Putamen (tissue), 1 donor: ENCODE results near the gene TIE1.

ENCODE experiments used
- DNase-seq: peaks from one replicate; pipeline ENCODE4 v3.0.0-alpha.2; 2016; ENCODE audit warnings: low spot score

TIE1 gene

DNA sequence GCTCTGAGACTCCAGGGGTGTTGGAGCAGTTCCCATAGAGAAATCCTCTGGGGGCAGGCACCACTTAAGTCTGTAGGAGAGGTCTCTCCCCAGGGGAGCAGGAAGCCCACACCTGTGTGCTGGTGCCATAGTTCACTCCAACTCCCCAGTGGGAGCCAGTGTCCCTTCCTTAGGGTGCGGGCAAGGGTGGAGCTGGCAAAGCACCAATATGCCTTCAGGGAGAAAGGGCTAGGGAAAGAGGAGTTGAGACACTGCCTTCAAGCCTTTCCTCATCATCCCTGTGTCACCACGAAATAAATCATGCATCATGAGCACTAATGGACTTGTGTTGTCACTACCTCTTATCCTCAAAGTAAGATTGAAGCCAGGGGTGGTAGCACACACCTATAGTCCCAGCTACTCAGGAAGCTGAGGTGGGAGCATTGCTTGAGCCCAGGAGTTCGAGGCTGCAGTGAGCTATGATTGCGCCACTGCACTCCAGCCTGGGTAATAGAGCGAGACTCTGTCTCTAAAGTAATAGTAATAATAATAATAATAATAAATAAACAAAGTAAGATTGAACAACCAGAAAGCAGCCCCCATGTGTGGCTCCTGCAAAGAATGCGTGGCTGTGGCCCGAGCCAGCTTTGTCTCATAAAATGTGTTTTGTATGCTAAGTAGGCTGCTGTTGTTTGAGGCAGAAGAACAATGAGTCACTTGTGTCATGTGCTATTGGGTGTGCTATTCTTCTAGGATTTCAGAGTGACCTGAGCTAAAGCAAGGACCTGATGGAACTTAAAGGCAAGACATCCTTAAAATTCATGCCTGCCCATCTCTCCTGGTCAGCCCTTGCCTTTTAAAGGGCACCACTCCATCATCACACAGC lies 6.7 kb upstream of the TIE1 start:
- DNase-seq, result peak; percentile 92

DNA sequence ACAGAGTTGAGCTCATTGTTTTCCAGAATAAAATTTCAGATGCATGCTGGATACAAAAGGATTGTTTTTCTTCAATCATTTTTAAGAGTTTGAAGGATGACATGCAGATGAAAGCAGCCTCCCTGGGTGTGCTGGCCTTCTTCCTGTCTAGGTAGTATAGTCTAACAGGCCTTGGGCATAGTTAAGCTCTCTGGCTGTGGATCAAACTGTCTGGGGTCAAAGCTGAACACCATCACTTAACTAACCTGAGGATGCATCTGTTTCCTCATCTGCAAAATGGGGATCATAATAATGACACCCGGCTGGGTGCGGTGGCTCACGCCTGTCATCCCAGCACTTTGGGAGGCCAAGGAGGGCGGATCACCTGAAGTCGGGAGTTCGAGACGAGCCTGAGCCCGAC lies 6.0 kb upstream of the TIE1 start:
- no peak for DNase-seq

DNA sequence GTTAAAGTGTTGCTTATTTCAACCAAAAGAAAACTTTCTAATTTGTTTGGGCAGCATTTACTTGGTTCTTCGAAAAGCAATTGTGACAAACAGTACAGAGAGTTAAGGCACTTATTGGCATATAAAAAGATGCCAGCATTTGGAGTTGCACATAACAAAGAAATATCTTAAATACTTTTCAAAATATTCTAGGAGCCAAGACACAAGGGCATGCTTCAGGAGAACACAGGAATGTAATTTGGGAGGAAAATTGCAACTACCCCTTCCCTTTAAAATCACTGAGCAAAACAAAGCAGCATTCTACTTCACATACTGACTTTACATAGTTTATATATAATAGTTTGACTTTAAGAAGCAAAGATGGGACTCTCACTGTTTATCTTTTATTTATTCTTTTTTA lies 4.6 kb upstream of the TIE1 start:
- DNase-seq, result no peak

DNA sequence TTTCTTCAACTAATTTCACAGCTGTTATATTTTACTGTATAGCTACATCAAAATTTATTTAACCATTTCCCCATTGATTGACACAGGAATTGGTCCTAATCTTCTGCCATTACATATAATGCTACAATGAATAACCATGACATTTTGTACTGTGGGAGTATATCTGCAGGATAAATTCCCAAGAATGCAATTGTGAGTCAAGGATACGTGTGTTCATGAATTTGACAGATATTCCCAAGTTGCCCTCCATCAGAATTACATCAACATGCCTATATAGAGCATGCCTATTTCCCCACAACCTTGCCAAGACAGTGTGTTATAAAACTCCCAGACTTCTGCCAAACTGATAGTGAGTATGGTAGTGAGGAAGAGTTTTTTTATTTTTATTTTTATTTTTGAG lies 2.7 kb upstream of the TIE1 start:
- no peak for DNase-seq

DNA sequence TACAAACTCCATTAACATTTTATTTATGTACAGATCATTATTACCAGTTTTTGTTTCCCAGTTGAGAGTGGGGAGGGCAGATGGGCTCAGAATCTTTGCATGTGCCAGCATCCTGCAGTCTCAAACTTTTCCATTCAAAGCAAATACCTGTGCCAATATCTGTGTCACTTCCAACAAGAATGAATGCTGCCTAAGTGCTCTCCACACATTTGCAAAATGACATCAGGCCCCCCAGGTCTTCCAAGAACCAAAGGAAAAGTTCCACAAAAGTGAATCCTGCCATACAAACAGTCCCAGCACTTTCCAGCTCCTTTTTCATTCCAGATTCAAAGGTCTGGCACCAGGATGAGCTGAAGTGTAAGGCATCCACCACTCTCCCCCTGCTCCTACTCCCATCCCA lies 1.7 kb upstream of the TIE1 start:
- DNase-seq, result no peak

DNA sequence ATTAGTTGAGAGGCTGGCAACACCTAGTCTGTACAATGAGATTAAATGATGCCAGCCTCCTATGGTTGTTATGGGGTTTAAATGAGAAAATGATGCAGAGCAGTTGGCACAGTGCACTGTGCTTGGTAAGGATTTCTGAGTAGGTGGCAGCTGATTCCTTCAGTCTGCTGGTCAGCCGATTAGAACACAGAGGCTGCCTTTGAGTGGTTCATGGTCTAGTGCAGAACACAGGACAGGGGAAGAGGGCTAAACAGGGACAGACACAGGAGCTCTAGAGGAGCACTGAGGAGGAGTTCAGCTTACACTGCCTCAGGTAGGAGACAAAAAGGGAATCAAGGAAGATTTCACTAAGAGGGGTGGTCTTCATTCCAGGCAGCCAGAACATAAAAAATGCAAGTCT lies 1.4 kb downstream of the TIE1 start:
- no peak for DNase-seq

DNA sequence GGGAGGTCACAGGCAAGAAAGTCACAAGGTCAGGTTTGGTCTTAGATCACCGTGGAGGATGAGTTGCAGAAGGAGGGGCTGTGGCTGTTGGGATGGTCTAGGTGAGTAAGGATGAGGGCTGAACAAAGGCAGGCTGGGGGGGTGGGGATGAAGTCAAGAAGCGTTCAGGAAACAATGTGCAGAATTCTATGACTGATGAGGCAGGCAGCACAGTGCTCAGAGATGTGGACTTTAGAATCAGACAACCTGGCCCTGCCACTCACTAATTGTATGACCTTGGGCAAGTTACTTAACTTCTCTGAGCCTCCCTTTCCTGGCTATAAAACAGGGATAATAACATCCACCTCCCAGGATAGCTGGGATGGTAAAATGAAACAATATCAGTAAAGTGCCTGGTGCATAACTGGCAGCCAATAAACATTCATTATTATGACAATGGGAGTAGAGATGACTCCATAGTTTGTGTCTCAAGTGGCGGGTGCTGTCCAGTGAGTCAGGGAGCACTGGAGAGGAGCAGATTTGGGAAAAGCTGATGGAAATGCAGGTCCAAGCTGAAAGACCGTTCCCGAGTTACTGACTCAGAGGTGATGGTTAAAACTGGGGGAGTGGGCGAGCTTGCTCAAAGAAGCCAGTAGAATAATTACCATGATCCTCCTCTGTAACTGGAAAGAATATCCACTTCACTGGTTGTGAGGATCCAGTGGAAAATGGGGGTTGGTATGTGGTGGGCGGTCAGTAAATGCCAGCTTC lies 2.1 kb downstream of the TIE1 start:
- DNase-seq, result no peak

DNA sequence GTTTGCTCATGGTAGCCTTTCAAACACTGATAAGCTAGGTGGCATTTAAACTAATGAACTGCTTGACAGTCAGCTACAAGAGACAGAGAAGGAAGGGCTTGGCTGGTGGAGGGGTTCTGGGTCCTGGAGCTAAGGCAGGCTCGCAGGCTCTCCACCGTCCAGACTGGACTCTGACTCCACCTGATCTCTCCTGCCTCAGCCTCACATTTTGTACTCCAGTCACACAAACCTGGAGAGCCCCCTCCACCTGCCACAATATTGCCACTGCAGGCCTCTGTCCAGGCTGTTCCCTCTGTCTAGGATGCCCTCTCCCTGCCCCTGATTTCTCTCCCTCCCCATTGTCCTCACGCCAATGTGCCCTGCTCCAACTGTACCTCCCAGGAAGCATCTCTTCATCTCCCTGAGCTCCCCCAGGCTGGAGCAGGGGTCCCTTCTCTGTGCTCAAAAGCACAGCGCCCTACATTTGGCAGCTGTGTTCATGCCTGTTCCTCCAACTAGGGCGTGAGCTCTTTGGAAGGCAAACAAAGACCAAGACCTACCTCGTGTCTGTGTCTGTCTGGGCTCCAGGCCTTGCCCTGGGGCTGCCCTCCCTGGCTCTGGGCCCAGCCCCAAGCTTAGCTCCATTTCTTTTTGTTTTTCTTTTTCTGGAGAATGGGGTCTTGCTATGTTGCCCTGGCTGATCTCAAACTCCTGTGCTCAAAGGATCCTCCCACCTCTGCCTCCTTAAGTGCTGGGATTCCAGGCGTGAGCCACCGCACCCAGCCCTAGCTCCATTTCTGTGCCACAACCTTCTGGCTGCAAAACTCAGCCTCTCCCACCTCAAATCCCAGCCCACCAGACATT lies 2.9 kb downstream of the TIE1 start:
- no peak for DNase-seq

DNA sequence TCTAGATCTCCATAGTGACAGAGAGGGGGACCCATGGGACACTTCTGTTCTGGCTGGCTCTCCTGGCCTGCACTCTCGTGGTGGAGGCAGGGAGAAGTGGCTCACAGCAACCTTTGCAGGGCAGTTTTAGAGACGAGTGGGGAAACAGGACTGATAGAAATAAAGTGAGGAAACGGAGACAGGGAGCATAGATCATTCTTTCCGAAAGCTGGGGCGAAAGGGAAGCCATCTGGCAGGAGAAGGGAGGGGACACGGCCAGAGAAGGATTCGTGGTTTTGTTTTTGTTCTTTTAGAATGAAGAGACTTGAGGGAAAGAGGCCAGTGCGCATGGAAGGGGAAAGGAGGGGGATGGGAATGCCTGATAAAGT lies 3.5 kb downstream of the TIE1 start:
- no peak for DNase-seq

DNA sequence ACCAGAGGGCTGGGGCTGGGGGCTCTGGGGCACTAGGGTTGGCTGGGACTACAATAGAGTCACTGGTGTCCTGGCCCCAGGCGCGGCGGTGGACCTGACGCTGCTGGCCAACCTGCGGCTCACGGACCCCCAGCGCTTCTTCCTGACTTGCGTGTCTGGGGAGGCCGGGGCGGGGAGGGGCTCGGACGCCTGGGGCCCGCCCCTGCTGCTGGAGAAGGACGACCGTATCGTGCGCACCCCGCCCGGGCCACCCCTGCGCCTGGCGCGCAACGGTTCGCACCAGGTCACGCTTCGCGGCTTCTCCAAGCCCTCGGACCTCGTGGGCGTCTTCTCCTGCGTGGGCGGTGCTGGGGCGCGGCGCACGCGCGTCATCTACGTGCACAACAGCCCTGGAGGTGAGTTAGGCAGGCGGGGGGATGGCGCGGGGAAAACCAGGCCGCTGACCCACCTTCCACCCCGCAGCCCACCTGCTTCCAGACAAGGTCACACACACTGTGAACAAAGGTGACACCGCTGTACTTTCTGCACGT lies 4.1 kb downstream of the TIE1 start:
- DNase-seq, result no peak

DNA sequence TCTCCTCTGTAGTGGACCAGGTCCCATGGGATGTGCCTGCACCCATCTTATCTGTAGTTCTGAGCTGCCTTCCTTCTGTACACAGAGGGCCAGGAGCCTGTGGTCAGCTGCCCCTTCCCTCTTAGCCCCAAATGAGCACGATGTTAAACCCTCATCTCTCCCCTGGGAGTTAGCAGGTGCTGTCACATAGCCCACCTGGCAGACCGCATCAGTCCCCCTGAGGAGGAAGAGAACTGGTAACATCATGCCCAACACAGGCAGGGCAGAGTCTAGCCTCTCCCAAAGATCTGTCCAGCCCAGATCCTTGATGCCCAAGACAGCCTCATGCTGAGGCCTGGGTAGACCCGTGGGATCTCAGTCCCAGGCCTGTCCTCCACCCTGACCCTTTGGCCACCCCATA lies 4.7 kb downstream of the TIE1 start:
- DNase-seq, result no peak

DNA sequence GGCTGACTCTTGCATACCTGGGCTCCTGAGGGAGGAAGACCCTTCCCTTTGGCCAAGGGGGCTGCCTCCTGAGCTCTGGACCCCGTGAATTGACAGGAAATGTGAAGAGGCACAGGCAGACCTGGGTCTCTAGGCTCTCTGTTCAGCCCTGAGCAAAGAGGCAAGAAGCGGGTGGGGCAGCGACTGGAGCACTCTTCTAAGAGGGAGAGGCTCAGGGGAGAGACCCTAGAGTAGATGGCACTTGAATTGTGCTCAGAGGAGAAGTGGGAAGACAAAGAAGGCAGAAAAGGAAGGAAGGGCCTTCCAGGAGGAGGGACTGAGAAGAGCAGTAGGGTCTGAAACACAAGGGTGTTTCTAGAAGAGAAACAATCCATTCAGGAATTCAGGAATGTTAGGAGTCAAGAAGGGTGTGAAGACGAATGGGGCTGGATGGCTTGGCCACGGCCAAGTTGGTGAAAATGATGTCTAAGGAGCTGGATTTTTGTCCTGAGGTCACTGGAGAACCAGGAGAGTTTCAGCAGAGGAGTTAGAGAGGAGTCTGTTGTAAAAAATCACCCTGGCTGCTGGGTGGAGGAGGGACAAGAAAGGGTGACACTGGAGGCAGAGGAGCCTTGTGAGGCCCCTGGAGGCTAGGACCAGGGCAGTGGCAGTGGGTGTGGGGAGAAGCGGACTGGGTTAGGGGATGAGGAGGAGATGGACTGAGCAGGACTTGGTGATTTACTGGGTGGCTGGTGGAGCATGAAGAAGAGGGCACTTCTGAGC lies 5.3 kb downstream of the TIE1 start:
- no peak for DNase-seq

DNA sequence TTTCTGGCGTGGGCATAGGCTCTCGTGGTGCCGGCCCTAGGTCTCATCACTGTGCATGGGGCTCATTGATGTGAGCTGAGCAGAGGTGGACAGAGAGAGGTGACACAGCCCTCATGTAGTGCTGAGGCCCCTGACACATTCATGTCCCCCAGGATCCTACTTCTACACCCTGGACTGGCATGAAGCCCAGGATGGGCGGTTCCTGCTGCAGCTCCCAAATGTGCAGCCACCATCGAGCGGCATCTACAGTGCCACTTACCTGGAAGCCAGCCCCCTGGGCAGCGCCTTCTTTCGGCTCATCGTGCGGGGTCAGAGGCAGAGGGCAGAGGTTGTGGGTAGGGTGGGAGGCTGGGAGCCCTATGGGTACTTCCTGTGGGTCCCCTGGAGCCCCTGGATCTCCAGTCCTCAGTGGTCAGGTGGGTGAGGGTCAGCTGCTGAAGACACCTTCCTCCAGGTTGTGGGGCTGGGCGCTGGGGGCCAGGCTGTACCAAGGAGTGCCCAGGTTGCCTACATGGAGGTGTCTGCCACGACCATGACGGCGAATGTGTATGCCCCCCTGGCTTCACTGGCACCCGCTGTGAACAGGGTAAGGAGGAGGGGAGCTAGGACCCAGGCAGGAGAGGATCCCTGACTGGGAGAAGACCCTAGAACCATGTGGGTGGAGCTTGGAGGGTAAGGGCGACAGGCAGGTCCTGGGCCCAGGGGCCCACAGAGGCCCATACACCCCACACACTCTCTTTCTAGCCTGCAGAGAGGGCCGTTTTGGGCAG lies 6.1 kb downstream of the TIE1 start:
- no peak for DNase-seq

DNA sequence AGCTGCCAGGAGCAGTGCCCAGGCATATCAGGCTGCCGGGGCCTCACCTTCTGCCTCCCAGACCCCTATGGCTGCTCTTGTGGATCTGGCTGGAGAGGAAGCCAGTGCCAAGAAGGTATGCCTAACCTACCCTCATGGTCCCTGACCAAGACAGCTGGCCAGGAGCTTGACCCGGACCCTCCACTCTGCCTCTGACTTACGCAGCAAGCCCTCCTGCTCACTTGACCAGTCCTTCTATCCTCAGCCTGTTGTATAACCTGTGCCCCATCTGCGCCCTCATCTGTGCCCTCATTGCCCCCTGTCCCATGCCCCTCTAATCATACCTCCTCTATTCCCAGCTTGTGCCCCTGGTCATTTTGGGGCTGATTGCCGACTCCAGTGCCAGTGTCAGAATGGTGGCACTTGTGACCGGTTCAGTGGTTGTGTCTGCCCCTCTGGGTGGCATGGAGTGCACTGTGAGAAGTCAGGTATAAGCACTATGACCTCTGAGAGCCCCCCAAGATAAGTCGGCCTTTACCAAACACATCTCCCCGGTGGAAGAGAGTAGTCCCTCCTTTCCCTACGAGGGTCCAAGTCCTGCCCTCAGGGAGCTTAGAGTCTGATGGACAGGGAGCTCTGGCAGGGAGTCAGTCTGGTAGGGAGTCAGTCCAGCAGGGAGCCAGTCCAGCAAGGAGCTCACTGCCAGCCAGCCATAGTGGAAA lies 6.8 kb downstream of the TIE1 start:
- DNase-seq, result no peak

DNA sequence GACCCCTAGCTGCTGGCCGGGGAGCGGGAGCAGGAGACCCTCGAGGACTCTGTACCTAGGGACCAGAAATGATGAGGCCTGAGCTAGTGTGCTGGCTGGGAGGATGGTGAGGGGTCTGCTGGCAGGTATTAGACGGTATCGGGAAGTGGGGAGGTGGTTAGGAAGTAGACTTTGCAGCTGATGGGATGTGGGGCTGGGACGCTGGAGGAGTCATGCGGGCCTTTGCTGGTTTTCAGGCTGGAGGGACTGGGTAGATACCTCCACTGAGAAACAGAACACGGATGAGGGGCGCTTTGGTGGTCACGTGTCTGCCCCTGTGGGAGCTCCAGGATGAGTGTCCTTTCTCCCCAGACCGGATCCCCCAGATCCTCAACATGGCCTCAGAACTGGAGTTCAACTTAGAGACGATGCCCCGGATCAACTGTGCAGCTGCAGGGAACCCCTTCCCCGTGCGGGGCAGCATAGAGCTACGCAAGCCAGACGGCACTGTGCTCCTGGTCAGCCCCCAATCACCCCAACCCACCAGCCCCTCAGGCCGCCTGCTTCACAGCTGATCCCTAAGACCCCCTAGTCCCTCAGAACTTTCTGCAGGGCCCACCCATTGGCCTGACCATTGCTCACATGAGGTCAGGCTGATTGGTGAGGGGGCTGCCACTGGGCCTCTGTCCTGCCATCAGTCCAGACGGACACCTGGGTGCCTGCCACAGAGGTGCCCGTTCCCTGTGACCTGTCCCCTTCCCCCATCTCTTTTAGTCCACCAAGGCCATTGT lies 8.0 kb downstream of the TIE1 start:
- DNase-seq, result no peak

DNA sequence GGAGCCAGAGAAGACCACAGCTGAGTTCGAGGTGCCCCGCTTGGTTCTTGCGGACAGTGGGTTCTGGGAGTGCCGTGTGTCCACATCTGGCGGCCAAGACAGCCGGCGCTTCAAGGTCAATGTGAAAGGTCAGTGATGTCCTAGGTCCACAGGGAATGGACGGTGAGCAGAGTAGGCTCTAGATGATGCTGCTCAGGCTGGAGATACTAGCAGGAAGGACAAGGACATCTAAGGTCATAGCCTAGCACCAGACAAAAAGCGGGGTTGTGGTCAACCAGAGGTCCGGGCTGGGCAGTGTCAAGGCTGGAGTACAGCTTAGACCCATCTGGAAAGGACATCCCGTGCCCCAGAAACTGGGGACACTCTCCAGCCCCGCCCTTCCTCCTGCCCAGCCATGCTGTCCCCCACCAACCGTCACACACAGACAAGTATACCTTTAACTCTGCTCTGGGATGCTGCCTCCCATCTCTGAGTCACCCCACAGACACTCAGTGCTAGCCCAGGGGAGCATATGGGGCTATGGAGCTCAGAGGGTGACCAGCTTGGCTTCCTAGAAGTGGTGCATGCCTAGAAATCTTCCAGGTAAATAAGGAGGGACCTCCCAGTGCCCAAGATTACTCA lies 8.7 kb downstream of the TIE1 start:
- DNase-seq, result no peak

DNA sequence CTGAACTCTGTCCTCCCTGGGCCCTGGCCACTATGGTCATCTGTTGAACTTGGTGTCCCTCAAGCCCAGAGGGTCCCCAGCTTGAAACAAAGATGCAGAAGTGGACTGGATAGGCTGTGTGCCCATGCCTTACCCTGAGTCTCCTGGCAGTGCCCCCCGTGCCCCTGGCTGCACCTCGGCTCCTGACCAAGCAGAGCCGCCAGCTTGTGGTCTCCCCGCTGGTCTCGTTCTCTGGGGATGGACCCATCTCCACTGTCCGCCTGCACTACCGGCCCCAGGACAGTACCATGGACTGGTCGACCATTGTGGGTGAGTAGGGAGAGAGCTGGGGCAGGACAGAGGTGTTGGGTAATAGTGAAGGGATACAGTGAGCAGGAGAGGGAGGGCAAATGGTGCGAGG lies 10.7 kb downstream of the TIE1 start:
- no peak for DNase-seq

DNA sequence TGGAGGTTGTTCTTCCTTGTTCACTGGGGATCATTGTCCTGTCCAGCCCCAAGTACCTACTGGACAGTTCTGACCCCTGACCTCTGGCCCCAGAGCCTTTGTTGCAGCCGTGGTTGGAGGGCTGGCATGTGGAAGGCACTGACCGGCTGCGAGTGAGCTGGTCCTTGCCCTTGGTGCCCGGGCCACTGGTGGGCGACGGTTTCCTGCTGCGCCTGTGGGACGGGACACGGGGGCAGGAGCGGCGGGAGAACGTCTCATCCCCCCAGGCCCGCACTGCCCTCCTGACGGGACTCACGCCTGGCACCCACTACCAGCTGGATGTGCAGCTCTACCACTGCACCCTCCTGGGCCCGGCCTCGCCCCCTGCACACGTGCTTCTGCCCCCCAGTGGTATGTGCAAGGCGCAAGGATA lies 11.4 kb downstream of the TIE1 start:
- DNase-seq, result no peak
